ENCODE measurements around the gene RNF213. TPM values are rescaled to one million over a fixed set of nuclear protein-coding genes. Genes with fewer than 3 reads are reported as not detected.

Gene RNF213
- total RNA-seq, 1 experiment from 2014 or later: 70.5 TPM

GRCh38 chr17:80286638-80286960 lies 25.9 kb downstream of the RNF213 start:
- no peak for DNase-seq (ENCODE audit: low spot score)
- peaks cover 12% of the 10 kb centered on the region for H3K4me1 Mint-ChIP-seq
- ChIA-PET CTCF (no interaction called here), POLR2A (interaction anchor here (0.6 kb wide), 1 partner anchor 120 kb away, joined by 3 read pairs; no protein-coding TSS in a partner anchor)
- no peak overlapping the region for H3K27ac Mint-ChIP-seq
- no peaks in the 10 kb centered on the region for H3K27me3 Mint-ChIP-seq (ENCODE audit: low read depth)
- TF ChIP-seq FOXK1 (CRISPR knock-in tag; IDR thresholded peaks at IDR 0.05): no peak
- no peak for TF ChIP-seq SMAD4 (CRISPR knock-in tag; IDR thresholded peaks at IDR 0.05)
- no peak for TF ChIP-seq ELF4 (CRISPR knock-in tag; IDR thresholded peaks at IDR 0.05; ENCODE audit: low read depth)
- TF ChIP-seq ZNF281 (CRISPR knock-in tag; IDR thresholded peaks at IDR 0.05): no peak
- no peak for TF ChIP-seq NFATC4 (CRISPR knock-in tag; IDR thresholded peaks at IDR 0.05)
- TF ChIP-seq NFE2L1 (CRISPR knock-in tag; IDR thresholded peaks at IDR 0.05): no peak
- TF ChIP-seq TEAD1 (CRISPR knock-in tag; IDR thresholded peaks at IDR 0.05): no peak
- no peak for TF ChIP-seq ESRRA (CRISPR knock-in tag; IDR thresholded peaks at IDR 0.05; ENCODE audit: borderline replicate concordance)
- no peak for TF ChIP-seq ZNF317 (CRISPR knock-in tag; IDR thresholded peaks at IDR 0.05; ENCODE audit: borderline replicate concordance, low read depth)
- TF ChIP-seq ZNF138 (CRISPR knock-in tag; conservative IDR thresholded peaks at IDR 0.05): no peak
- no peak for TF ChIP-seq JUN (CRISPR knock-in tag; IDR thresholded peaks at IDR 0.05)
- no peak for TF ChIP-seq PRDM15 (CRISPR knock-in tag; IDR thresholded peaks at IDR 0.05)
- TF ChIP-seq USF2 (CRISPR knock-in tag; IDR thresholded peaks at IDR 0.05): no peak
- no peak for TF ChIP-seq NR2C2 (CRISPR knock-in tag; IDR thresholded peaks at IDR 0.05)
- no peak for TF ChIP-seq ZNF532 (CRISPR knock-in tag; IDR thresholded peaks at IDR 0.05; ENCODE audit: borderline replicate concordance)
- no peak for TF ChIP-seq RORB (CRISPR knock-in tag; IDR thresholded peaks at IDR 0.05)
- no peak for TF ChIP-seq AFF4 (CRISPR knock-in tag; IDR thresholded peaks at IDR 0.05; ENCODE audit: borderline replicate concordance)
- H3K4me3 Mint-ChIP-seq: no peak overlapping the region
- no peak for ATAC-seq
- peaks cover 25% of the 10 kb centered on the region for H3K36me3 Mint-ChIP-seq
- no peaks in the 10 kb centered on the region for H3K9me3 Mint-ChIP-seq

Data from WTC11 (cell line).